K562 (cell line): ENCODE results near the gene DBNL. TPM values are rescaled to one million over a fixed set of nuclear protein-coding genes. Genes with fewer than 3 reads are reported as not detected.
A peak's percentile ranks its signal among the peaks of the same experiment; 100 is the strongest.

Experiments used
- CXXC5 ChIP-seq: fragments of 250-450 bp; sonication (Bioruptor Pico); IDR thresholded peaks from 2 replicates; pipeline ENCODE4 v1.8.0; 2022; ENCODE audit warnings: inconsistent platforms, mild to moderate bottlenecking, moderate library complexity
- ELF4 ChIP-seq: fragments of 450-650 bp; formaldehyde crosslinking; IDR thresholded peaks from 2 replicates; pipeline ENCODE4 v1.4.0; 2022; ENCODE audit warnings: missing genetic modification characterization
- FOXA1 ChIP-seq: fragments of 450-650 bp; IDR thresholded peaks from 2 replicates; pipeline ENCODE4 v1.6.1; 2016; ENCODE audit warnings: mild to moderate bottlenecking, borderline replicate concordance
- GABPB1 ChIP-seq: sonication (generic); formaldehyde crosslinking; IDR thresholded peaks from 2 replicates; pipeline ENCODE4 v1.8.0; 2022; ENCODE audit warnings: mild to moderate bottlenecking, missing genetic modification reagents
- KAT2B ChIP-seq: IDR thresholded peaks from one replicate; pipeline ENCODE4 v1.6.1; 2012; ENCODE audit warnings: low read depth, mild to moderate bottlenecking, control low read depth, inconsistent platforms, low read length, moderate library complexity
- THRB ChIP-seq: fragments of 450-650 bp; formaldehyde crosslinking; conservative IDR thresholded peaks from 2 replicates; pipeline ENCODE4 v1.4.0; 2022; ENCODE audit warnings: mild to moderate bottlenecking, missing genetic modification characterization
- ZBTB40 ChIP-seq, 2 experiments: fragments of 450-650 bp in 1 of 2; sonication (generic) in 1 of 2; formaldehyde crosslinking in 1 of 2; IDR thresholded peaks; 2 replicates each; pipeline versions ENCODE4 v1.7.1 to v1.9.0; 2016 to 2022; ENCODE audit warnings: inconsistent platforms in 1 of 2, mild to moderate bottlenecking in 1 of 2, missing genetic modification reagents in 1 of 2
- ZNF507 ChIP-seq: conservative IDR thresholded peaks from 2 replicates; pipeline ENCODE4 v1.6.1; 2017; ENCODE audit warnings: missing genetic modification characterization, missing compliant biosample characterization
- polyA plus RNA-seq, 8 experiments: library from polyadenylated mRNA; depleted of rRNA in 4 of 8; stranded (reverse) in 5 of 8; unstranded in 3 of 8; fragments of >200 nt; fragmentation: Nextera tagmentation in 2 of 8; fragmentation: Illumina TruSeq in 1 of 8; extraction: Ambion mirVana in 2 of 8; extraction: Trizol in 1 of 8; gene quantifications; 2 replicates each; pipeline versions ENCODE4 v1.2.1 to v1.2.3, GENCODE V29; 2011 to 2014; ENCODE audit warnings: inconsistent platforms in 1 of 8, missing spikeins in 1 of 8
- total RNA-seq, 7 experiments: library from RNA; depleted of rRNA in 6 of 7; stranded (reverse); fragments of >200 nt in 6 of 7; fragmentation: Illumina TruSeq in 2 of 7; extraction: Trizol in 2 of 7; gene quantifications; 2 replicates each; pipeline versions ENCODE4 v1.2.1 to v1.2.3, GENCODE V29; 2011 to 2021; ENCODE audit warnings: low replicate concordance in 1 of 7

DBNL gene
- total and polyA plus RNA-seq, 9 of the 15 experiments (the other 6 are each of a cell fraction or from before 2014, with no cell fraction given): 1.9 to 65.1 (median 38.9) TPM

GRCh38 chr7:44082541-44083207 lies 38.2 kb downstream of the DBNL start (continued):
- TF ChIP-seq ZBTB40 (IDR thresholded peaks at IDR 0.05): 0 out of 2 replicates have a peak, but pooled peaks have one; percentile 32
- TF ChIP-seq ZBTB40 (CRISPR knock-in tag; IDR thresholded peaks at IDR 0.05): no peak
- TF ChIP-seq FOXA1: no peak
- no peak for TF ChIP-seq THRB (CRISPR knock-in tag)
- TF ChIP-seq GABPB1 (CRISPR knock-in tag): peak; percentile 76; the same call in 1 of the 2 replicates
- no peak for TF ChIP-seq ELF4 (CRISPR knock-in tag)
- TF ChIP-seq KAT2B: no peak
- no peak for TF ChIP-seq ZNF507
- TF ChIP-seq CXXC5 (CRISPR knock-in tag): peak; percentile 20
